RKO (cell line): ENCODE measurements around the gene EDN1.
"Not testable (repeated sequence)": the region's sequence is repeated elsewhere in the genome, so short reads cannot be mapped to it uniquely, and the experiment has no call there.

Experiments
- DNase-seq: peaks from one replicate; pipeline ENCODE4 v3.0.0-alpha.2; 2016; ENCODE audit warnings: low spot score

The EDN1 gene

DNA sequence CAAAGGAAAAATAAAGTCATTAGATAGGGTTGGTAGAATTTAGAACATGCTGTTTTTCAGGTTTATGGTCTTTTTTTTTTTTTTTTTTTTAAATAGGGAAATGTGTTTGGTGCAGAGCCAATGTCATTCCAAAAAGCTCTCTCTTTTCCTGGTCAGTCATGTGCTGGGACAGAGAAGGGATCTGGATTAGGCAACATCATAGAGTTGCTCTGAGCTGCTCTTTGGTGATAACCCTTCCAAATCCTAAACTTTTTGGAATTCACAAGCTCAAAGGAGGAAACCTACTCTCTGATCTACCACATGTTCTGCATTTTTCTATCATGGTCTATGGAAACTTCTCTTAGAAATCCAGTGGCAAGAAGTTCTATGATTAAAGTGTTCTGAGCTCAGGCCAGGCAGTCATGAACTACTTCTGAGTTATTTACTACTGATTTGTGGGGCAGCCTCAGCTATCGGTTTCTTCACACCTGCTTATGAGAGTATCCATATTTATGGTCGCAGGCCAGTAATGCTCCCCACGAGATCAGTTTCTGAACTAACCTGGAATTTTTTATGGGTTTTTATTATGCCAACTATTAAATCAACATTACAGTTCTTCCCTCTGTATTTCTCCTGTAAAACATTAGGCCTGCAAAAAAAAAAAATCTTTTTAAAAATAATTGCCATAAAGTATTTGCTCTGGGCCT, 4.8 kb downstream of the EDN1 start:
- no peak for DNase-seq

DNA sequence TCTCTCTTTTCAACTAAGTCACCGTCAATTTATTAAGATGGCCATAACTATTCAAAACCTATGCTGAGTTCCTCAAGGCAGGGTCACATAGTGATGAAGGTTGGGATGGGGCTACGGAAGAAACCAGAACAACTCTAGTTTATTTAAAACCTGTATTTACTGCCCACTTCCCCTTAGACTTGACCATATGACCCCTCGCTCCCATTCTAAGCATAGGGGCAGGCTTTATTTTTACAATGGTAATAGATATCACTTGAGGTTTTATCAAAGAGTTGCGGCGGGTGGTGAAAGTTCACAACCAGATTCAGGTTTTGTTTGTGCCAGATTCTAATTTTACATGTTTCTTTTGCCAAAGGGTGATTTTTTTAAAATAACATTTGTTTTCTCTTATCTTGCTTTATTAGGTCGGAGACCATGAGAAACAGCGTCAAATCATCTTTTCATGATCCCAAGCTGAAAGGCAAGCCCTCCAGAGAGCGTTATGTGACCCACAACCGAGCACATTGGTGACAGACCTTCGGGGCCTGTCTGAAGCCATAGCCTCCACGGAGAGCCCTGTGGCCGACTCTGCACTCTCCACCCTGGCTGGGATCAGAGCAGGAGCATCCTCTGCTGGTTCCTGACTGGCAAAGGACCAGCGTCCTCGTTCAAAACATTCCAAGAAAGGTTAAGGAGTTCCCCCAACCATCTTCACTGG, 5.5 kb downstream of the EDN1 start:
- DNase-seq: no peak

DNA sequence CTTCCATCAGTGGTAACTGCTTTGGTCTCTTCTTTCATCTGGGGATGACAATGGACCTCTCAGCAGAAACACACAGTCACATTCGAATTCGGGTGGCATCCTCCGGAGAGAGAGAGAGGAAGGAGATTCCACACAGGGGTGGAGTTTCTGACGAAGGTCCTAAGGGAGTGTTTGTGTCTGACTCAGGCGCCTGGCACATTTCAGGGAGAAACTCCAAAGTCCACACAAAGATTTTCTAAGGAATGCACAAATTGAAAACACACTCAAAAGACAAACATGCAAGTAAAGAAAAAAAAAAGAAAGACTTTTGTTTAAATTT, 6.1 kb downstream of the EDN1 start:
- DNase-seq: no peak

DNA sequence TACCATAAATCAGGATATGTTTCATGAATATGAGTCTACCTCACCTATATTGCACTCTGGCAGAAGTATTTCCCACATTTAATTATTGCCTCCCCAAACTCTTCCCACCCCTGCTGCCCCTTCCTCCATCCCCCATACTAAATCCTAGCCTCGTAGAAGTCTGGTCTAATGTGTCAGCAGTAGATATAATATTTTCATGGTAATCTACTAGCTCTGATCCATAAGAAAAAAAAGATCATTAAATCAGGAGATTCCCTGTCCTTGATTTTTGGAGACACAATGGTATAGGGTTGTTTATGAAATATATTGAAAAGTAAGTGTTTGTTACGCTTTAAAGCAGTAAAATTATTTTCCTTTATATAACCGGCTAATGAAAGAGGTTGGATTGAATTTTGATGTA, 6.4 kb downstream of the EDN1 start:
- no peak for DNase-seq

DNA sequence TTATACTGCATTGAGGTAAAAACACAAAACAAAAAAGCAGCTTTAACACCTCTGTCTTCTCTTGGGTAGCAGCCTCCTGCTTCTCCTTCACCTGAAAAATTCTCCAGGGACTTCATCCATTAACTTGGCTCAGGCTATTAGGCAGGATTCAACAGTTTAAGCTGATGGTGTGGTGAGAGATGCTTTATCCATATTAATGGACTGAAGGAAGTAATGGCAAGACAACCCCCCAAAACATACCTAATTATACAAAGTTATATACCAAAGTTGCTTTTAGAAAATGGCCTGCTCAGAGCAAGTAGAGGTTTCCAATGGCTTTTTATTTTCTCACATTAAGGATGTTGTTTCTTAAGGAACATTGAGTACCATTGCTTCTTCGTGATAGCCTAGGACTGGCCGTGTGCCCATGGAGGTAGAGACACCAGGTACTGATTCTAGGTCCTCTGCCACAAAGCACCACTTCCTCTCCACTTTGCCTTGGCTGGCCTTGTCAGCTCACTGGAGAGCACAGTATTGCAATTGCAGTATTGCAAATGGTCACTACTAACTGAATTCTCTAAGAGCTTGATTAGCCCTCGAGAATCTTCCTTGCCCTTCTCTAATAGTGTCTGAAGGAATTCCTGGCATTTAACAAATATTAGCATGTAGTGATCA, 7.3 kb downstream of the EDN1 start:
- DNase-seq: no peak

DNA sequence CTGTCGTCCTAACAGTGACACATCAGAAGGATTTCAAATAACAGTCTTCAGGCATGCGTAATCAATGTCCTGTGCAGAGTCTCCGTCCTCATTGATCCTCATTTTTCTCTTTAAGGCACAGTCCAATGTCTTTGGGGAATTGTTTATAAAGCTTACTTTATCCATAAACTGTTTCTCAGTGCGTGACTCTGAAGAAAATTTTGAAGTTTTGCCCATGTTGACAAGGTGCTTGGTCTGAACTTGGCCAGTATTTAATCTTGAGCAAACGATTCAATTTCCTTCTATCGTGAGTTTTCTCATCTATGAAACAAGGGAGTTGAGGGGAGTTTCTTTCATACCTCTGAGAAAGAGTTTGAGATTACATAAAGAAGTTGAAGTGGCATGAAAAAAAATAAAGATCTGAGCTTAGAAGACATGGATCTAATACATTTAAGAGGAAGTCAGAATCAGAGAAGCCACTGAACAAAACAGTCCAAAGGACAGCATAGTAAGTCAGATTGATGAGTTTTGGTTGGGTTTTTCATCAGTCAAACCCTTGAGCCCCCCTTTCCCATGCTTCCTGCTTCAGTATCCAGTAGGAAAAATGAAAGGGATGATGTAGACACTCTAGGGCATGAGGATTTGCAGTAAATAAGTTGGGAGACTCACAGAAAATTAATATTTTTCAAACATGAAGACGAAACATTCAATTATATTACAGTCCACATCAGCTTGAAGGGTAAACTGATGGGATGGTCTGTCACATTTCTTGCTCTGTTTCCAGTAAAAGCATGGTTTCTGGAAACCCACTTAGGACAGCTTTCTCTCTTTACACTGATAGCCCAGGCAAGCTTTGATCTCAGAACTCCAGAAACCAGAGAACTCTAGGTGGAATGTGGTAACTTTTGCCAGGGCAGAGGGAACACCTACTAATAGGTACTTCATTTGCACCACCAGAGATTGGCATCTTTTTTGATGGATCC, 8.1 kb downstream of the EDN1 start:
- no peak for DNase-seq

DNA sequence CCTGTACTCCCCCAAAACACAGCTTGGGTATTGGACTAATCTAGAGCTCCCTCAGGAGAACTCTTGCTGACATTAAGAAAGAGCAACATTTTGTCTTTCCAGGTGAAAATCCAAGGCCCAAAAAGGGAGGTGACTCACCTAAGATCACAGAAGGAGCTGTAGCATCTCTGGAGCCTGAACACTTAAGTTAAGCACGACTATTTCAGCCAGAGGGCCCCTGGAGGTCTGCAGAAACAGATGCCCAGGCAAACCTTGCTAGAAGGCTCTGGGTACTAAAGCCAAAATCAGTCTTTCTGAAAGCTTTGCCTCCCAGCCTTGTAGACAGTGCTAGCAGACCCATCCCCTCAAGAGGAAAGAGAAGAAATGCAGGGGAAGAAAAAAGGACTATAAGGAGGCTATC, 8.8 kb downstream of the EDN1 start:
- DNase-seq: no peak

DNA sequence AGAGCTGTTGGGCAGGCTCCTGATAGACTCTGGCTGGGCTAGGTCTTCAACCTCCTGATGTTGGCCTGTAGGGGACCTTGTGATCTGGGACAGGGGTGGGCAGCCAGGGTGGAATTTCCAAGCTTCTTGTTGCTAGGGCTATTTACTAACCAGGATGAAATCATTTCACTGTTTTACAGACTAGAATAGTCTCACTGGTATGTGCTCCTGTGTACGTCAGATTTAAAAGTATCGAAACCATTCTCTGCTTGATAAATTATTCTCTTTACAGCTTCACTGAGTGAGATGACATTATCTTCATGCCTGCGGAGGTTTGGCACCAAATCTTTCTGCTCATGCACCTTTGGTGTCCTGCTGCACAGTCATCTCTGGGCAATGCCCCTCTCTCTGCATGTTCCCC, 10.9 kb downstream of the EDN1 start:
- DNase-seq: no peak

DNA sequence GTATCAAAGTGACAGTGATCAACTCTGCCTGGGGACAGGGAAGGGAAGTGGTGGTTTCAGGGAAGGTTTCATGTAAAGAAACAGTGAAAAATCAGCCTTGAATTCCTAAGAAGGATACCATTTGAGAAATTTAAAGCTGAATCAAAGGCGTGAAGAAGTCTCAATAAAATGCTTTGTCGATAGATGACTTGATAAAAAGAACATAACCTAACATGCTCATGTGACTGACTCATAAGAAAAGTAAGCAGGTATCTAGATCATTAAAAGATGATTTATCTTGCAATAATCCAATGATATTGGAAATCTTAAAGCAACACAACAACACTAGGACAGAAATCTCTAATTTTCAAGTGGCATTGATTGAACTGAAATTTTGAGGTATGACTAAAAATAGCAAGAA, 14.3 kb downstream of the EDN1 start:
- DNase-seq: no peak

DNA sequence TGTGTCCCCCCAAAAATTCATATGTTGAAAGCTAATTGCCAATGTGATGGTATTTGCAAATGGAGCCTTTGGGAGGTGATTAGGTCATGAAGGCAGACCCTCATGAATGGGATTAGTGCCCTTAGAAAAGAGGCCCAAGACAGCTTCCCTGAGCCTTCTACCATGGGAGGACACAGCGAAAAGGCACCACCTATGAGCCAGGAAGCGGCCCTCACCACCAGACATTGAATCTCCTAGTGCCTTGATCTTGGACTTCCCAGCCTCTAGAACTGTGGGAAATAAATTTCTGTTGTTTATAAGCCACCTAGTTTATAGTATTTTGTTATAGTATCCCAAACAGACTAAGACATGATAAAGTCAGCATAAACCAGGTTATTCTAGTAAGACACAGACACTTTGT, 18.9 kb downstream of the EDN1 start:
- no peak for DNase-seq

DNA sequence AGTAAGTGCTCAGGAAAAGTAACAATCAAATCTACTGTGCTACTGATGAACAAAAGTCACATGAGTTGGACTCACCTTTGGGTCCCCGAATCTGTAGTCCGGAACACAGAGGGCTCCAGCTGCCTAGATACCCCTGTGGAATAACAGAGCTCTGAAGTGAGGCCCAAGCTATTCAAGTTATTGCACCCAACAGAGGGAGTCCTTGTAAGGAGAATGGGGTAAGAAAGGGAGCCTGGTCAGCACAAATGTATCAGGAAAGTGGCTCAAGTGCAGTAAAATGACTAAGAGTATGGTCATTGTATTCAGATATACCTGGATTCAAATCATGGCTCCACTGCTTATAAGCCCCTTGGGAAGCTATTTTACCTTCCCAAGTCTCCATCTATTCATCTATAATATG, 20.9 kb downstream of the EDN1 start:
- DNase-seq: no peak

DNA sequence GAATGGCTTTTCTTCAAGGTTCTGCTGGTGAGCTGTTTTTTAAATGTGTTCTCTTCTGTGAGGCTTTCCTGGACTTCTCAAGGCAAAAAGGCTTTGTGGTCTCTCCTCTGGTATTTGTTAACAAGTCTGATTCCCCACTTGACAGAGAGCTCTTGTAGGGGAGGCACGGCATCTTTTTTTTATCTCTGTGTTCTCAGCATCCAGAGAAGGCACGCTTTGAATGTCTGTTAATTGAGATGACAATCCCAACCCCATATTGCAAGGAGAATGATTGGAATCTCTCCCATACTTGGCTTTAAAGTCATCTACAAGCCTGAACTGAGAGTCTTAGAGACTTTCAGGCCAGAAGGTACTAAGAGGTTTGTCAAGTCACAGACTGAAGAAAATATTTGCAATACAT, 22.6 kb downstream of the EDN1 start:
- DNase-seq: no peak

DNA sequence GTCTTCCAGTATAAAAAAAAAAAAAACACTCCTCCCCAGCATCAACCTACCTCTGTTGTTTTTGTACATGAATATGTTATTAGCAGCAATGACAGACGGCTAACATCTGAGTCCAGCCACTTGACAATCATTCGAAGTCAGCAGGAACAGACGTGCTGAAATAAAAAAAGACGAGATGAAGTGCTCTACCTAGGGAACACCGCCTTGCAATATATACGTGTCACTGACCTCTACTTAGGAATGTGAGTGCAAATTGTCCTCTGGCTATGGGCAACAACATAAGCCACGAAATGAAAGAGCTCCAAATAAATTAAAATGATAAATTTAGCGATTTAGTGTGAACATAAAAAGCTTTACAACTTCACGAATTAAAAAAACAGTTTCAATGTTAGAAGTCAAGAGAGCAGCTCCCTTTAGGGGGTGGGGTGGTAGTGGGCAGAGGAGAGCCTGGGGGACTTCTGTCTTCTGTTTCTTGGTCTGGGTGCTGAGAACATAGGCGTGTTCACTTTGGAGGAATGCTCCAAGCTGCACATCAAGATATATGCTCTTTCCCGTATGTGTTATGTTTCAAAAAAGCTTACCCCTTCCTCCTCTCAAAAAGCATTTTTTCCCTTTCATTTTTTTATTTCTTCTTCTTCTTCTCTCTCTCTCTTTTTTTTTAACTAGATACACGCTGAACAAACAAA, 23.3 kb downstream of the EDN1 start:
- no peak for DNase-seq

DNA sequence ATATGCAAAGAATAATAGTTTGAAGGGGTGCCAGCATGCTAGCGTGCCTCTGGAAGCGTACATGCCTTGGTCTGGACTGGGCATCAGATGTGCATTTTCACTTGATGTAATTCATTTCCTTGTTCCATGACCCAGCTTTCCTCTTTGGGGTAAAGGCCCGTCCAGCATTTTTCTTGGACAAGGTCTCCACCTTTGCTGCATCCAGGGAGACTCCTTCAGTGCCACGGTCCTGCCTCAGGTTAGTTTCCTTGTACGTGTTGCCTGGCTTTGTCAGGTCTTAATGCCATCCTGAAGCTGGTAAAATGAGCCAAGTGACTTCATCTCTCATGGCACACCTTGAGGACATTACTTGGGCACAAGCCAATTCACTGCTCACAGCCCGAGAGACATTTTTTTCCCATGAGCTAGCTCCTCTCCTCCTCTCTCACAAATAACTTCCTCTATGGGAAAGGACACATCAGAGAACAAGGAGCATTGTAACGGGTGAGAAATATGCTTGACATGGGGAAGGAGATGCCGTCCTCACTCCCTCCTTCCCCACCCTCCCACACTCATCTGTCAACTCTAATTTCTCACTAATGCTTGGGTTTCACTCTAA, 23.9 kb downstream of the EDN1 start:
- no peak for DNase-seq

DNA sequence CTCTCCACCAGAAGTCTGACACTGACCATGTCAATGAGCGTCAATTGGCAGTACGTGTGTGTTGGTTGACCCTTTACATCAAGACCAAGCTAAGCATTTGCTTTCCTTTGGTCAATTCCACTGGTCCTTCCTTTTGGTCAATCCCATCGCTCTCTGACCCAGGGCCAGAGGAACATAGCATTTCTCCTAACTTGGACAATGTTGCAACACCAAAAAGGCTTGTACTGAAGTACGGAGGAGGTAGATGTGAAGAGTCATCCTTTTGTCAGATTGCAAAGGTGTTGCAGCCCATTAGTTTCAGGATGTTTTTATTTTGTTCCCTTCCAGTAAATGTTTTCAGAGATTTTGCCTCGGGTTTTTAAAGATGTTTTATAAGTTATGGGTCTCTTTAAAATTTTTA, 24.6 kb downstream of the EDN1 start:
- DNase-seq: no peak

DNA sequence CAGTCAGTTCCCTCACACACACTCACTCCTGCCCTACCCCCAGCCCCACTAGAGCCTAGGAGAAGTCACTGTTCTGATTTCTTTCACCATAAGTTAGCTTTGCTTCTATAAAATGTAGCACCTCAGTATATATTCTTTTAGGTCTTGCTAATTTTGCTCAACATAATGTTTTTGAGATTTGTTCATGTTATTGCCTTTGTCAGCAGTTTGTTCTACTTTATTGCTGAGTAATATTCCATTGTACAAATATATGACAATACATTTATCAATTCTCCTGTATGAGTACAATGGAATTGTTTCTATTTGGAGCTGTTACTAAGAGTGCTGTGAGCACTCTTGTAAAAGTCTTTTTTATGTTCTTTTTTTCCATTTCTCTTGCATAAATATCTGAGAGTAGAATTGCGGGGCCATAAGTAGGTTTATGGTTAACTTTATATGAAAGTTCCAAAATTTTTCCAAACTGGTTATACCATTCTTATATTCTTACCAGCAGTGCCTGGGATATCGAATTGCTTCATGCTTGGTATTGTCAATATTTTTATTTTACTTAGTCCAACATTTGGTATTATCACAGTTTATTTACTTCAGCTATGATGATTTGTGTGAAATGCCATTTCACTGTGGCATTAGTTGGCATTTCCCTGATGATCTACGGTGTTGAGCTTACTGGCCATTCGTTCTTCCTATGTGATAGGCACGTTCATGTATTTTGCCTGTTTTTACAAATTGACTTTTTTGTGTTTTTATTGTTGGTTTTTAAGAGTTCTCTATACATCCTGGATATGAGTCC, 25.3 kb downstream of the EDN1 start:
- no peak for DNase-seq

DNA sequence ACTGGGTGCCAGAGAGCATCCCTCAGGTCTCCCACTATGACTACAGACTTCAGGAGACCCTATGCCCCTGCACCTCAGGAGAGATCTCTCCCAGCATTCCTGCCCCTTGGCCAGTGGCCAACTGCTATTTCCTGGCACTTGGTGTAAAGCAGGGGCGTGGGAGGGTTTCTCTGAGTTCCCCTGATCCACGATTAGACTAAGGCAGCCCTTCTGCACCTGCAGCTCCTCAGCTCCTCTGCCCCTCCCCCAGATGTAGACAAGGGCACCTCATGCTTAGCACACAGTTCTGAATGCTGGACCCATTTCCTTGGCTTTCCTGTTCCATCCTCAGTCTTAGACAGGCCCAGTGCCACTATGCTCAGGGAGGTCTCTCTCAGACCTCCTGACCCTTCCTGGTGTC, 28.6 kb downstream of the EDN1 start:
- DNase-seq: no peak

DNA sequence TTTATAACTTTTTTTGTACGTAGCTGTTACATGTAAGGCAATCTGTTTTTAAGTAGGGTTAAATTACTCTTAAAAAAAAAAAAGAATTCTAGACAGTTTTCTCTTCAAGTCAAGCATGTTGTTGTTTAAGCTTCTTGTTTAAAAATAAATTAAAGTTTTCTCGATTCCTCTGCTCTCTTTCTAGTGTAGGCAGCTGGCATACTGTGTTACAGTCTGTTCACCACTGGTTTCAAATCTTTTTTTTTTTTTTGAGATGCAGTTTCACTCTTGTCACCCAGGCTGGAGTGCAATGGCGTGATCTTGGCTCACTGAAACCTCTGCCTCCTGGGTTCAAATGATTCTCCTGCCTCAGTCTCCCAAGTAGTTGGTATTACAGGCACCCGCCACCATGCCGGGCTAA, 29.9 kb downstream of the EDN1 start:
- not testable (repeated sequence) for DNase-seq

DNA sequence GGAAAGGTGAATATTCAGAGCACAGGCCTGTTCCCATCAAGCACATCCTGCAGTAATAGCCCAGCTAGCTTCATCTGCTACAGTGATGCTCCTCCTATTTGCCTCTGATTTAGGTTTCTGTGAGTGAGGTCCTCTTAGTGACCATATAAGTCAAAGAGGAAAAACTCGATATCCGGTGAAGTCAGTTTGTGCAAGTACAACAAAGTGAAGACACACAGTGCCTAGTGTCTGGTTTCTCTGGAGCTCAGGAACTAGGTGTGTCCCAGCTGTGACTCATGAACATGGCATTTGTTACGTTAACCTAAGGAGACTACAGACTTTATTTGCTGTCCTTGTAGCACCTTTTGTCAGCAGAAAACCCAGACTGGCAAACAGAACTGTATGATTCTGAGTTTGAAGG, 33.9 kb downstream of the EDN1 start:
- no peak for DNase-seq

DNA sequence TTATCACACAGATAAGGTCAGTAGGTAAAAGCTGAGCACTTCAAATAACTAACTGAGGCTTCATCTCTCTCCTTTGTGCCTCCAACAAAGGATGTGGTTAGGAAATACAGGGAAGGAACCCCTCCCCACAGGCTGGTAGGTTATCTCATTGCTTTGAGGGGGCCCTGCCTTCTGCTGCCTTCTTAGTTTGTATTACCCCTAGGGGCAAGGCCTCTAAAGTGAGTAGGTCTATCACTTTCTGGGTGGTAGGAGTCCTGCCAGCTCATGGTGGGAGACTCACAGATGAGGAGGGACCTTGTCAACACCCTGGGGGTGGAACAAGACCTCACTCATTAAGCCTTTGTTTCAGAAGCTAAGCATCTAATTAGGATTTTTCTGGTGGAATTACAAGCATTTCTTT, 34.6 kb downstream of the EDN1 start:
- DNase-seq: no peak

DNA sequence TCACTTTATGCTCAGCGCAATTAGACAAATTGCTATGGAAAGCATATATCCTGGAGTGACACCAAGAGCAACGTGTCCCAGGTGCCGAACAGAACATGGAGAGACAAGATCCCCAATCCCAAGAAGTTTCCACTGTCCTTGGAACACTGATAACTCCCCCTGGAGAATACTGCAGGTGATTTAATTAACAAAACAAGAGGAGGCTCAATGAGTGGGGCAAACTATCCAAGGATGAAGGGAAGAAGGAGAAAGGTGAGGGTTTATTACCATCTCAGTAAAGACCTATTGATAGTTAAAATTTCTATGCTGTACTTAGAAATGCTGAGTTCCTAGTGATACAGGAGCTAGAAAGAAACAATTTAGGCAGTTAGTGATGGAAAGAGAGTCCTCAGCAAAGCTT, 35.7 kb downstream of the EDN1 start:
- DNase-seq: no peak
